Astrocyte of the spinal cord (primary cell): Measurements from ENCODE around the gene NPLOC4.

Source experiments
- DNase-seq: peaks from one replicate; pipeline ENCODE4 v3.0.0; 2011; ENCODE audit warnings: low read depth, low spot score
- H3K4me3 ChIP-seq: 2 replicates; pipeline ENCODE4 v1.5.1; 2011; ENCODE audit warnings: low read depth, mild to moderate bottlenecking, low read length, moderate library complexity
- CTCF ChIP-seq: IDR thresholded peaks from 2 replicates; pipeline ENCODE4 v1.5.1; 2012; ENCODE audit warnings: low read depth, mild to moderate bottlenecking, low read length, inconsistent platforms
- in situ Hi-C: cut with HindIII; loops from 2 replicates; pipeline ENCODE4 v1.10.0; 2017; ENCODE audit warnings: low sequenced_read_pairs

The NPLOC4 gene

GRCh38 chr17:81509972-81510784 lies 126.7 kb downstream of the NPLOC4 start:
- no peak for TF ChIP-seq CTCF
- H3K4me3 ChIP-seq, result peak overlapping the region; percentile 88
- DNase-seq, result no peak
- in situ Hi-C loops, result loop anchor here (10.0 kb wide), 1 partner anchor 105 kb away; no protein-coding TSS in a partner anchor

- TF ChIP-seq CTCF, result no peak
- peak overlapping the region; percentile 88 for H3K4me3 ChIP-seq
- in situ Hi-C loops, result no loop called here
- no peak for DNase-seq
These were observed 127.5 kb downstream of the NPLOC4 start for GRCh38 chr17:81509207-81509971.

GRCh38 chr17:81508639-81509206 lies 128.2 kb downstream of the NPLOC4 start:
- in situ Hi-C loops, result no loop called here
- no peak for TF ChIP-seq CTCF
- H3K4me3 ChIP-seq, result peak overlapping the region; percentile 88
- DNase-seq, result peak; percentile 49
